A673 (cell line): ENCODE measurements around the gene SRRM2.

Experiments used
- CTCF ChIP-seq: fragments of 300-800, 200-600 bp; sonication (generic); conservative IDR thresholded peaks from 2 replicates; pipeline ENCODE4 v1.5.1; 2017; ENCODE audit warnings: low read depth, mild to moderate bottlenecking, antibody characterized with exemption, low read length, moderate library complexity, mixed read lengths
- EZH2 ChIP-seq: fragments of 200-600 bp; sonication (generic); IDR thresholded peaks from 2 replicates; pipeline ENCODE4 v1.6.1; 2017; ENCODE audit warnings: borderline replicate concordance, low read depth, mild to moderate bottlenecking, mixed read lengths, antibody characterized with exemption, low read length; ENCODE audit not compliant: poor library complexity, severe bottlenecking

- TF ChIP-seq CTCF (no peak), EZH2 (no peak)
Measured at GRCh38 chr16:2734844-2735515, 17.5 kb upstream of the SRRM2 start.
